ENCODE data around the gene PPP2R5A. TPM values are rescaled to one million over a fixed set of nuclear protein-coding genes. Genes with fewer than 3 reads are reported as not detected.
A peak's percentile ranks its signal among the peaks of the same experiment; 100 is the strongest.
"Not testable (repeated sequence)": the region's sequence is repeated elsewhere in the genome, so short reads cannot be mapped to it uniquely, and the experiment has no call there.

Gene PPP2R5A
- total RNA-seq, 1 donor from 2014 or later = 88.4 TPM

- peaks cover 28% of the 10 kb centered on the region for H3K36me3 ChIP-seq
- no peak overlapping the region for H3K27ac ChIP-seq
- TF ChIP-seq CTCF (IDR thresholded peaks at IDR 0.05) = no peak
- H3K9me3 ChIP-seq = no peaks in the 10 kb centered on the region
- intact Hi-C loops (cut with DNase I) = no loop called here
- no peak for ATAC-seq
- H3K27me3 ChIP-seq = no peaks in the 10 kb centered on the region
- no peaks in the 10 kb centered on the region for H3K4me1 ChIP-seq
- no peak for DNase-seq
- no peak overlapping the region for H3K4me3 ChIP-seq
Observed at GRCh38 chr1:212377644-212378043, 92.4 kb downstream of the PPP2R5A start.

GRCh38 chr1:212379366-212379765, 94.2 kb downstream of the PPP2R5A start:
- DNase-seq = no peak
- TF ChIP-seq CTCF (IDR thresholded peaks at IDR 0.05) = no peak
- Histone ChIP-seq H3K4me1 (no peaks in the 10 kb centered on the region), H3K4me3 (no peak overlapping the region), H3K9me3 (no peaks in the 10 kb centered on the region), H3K36me3 (peaks cover 30% of the 10 kb centered on the region), H3K27ac (no peak overlapping the region), H3K27me3 (no peaks in the 10 kb centered on the region)
- no peak for ATAC-seq
- intact Hi-C loops (cut with DNase I) = no loop called here

DNA sequence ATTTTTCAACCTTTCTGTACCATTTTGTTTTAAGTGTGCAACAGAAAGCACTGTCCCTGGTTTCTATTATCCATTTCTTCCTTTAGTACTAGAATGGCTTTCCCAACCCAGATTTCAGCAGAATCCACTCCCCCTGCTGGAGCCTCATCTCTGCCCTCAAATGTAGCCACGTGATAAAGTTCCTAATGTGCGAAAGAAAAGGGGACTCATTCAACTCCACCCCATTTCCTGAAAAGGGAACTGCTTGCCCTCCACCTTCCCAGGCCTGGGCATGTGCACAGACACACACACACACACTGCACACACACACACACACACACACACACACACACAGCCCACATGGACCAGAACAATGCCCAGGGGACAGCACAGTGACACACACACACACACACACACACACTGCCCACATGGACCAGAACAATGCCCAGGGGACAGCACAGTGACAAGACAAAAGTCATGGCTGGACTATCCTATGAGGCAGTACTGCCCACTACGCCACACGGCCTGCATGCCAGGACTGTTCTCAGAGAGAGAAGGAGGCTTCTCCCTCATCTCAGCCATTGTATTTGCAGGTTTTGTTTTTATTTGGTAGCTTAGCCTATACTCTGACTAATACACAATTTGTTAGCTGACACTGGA, 96.3 kb downstream of the PPP2R5A start:
- DNase-seq (no peak), ATAC-seq (peak; percentile 78)
- Histone ChIP-seq H3K4me3 (no peak overlapping the region), H3K27ac (no peak overlapping the region), H3K36me3 (peaks cover 46% of the 10 kb centered on the region), H3K4me1 (no peaks in the 10 kb centered on the region), H3K27me3 (no peaks in the 10 kb centered on the region), H3K9me3 (no peaks in the 10 kb centered on the region)
- TF ChIP-seq CTCF (IDR thresholded peaks at IDR 0.05) = no peak
- intact Hi-C loops (cut with DNase I) = no loop called here

DNA sequence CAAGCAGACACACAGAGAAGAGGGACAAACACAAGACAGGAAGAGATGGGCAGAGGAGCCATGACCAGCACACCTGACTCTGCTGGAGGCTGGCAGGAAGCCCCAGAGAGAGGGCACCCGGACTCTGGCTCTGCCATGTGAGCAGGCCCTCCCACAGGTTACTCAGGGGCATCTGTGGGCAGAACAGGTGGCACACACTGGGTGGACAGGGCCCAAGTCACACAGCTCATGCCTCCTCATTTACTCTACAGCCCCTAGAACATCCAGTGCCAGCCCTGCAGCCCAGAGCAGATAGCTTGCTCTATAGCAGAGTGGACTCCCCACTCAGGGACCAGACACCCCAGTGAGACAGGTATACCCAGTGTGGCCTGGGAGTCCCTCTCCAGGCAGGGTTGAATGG, 100.8 kb downstream of the PPP2R5A start:
- TF ChIP-seq CTCF (IDR thresholded peaks at IDR 0.05) = no peak
- H3K27me3 ChIP-seq = no peaks in the 10 kb centered on the region
- no peak for DNase-seq
- H3K4me1 ChIP-seq = no peaks in the 10 kb centered on the region
- no peak for ATAC-seq
- intact Hi-C loops (cut with DNase I) = no loop called here
- no peak overlapping the region for H3K4me3 ChIP-seq
- H3K27ac ChIP-seq = no peak overlapping the region
- no peaks in the 10 kb centered on the region for H3K9me3 ChIP-seq
- H3K36me3 ChIP-seq = peaks cover 19% of the 10 kb centered on the region

GRCh38 chr1:212388985-212389716, 103.9 kb downstream of the PPP2R5A start:
- no peak for ATAC-seq

GRCh38 chr1:212395678-212396437, 110.6 kb downstream of the PPP2R5A start:
- intact Hi-C loops (cut with DNase I); H3K27ac ChIP-seq; H3K9me3 ChIP-seq; H3K27me3 ChIP-seq; H3K36me3 ChIP-seq; ATAC-seq; DNase-seq; H3K4me1 ChIP-seq; H3K4me3 ChIP-seq: not testable (repeated sequence)

More at GRCh38 chr1:212388985-212389716, 103.9 kb downstream of the PPP2R5A start:
- Histone ChIP-seq H3K27ac (no peak overlapping the region), H3K4me1 (no peaks in the 10 kb centered on the region), H3K9me3 (no peaks in the 10 kb centered on the region), H3K27me3 (no peaks in the 10 kb centered on the region), H3K36me3 (peaks cover 18% of the 10 kb centered on the region), H3K4me3 (no peak overlapping the region)
- TF ChIP-seq CTCF (IDR thresholded peaks at IDR 0.05) = no peak
- intact Hi-C loops (cut with DNase I) = no loop called here
- no peak for DNase-seq
